ENCODE data around the gene MYO9A.

Gene MYO9A

GRCh38 chr15:71853543-71853942 lies 264.4 kb downstream of the MYO9A start:
- H3K36me3 ChIP-seq (ENCODE audit: insufficient read depth, insufficient read length, low read length) = peaks cover 9% of the 10 kb centered on the region
- no peaks in the 10 kb centered on the region for H3K9me3 ChIP-seq (ENCODE audit: insufficient read depth, low read length)
- TF ChIP-seq SUZ12 (IDR thresholded peaks at IDR 0.05; ENCODE audit: extremely low read depth, insufficient read depth, insufficient read length) = no peak
- no peak for TF ChIP-seq YY1 (IDR thresholded peaks at IDR 0.05; ENCODE audit: insufficient read depth, insufficient read length)
- no peak for TF ChIP-seq ZNF274 (IDR thresholded peaks at IDR 0.05; ENCODE audit: low read depth, low read length)
- no peak overlapping the region for H3K9ac ChIP-seq (ENCODE audit: insufficient read length, low read depth)
- H3K4me3 ChIP-seq (ENCODE audit: insufficient read length, low read depth) = no peak overlapping the region
- no peak for DNase-seq (ENCODE audit: low read depth, low spot score)
- H3K27me3 ChIP-seq (ENCODE audit: insufficient read depth, insufficient read length) = no peaks in the 10 kb centered on the region
- no peaks in the 10 kb centered on the region for H3K4me1 ChIP-seq (ENCODE audit: insufficient read depth, insufficient read length)

- no peak overlapping the region for H3K4me3 ChIP-seq (ENCODE audit: insufficient read length, low read depth)
- H3K9ac ChIP-seq (ENCODE audit: insufficient read length, low read depth) = no peak overlapping the region
- peaks cover 12% of the 10 kb centered on the region for H3K36me3 ChIP-seq (ENCODE audit: insufficient read depth, insufficient read length, low read length)
- no peak for DNase-seq (ENCODE audit: low read depth, low spot score)
- H3K9me3 ChIP-seq (ENCODE audit: insufficient read depth, low read length) = no peaks in the 10 kb centered on the region
- H3K27me3 ChIP-seq (ENCODE audit: insufficient read depth, insufficient read length) = no peaks in the 10 kb centered on the region
- no peaks in the 10 kb centered on the region for H3K4me1 ChIP-seq (ENCODE audit: insufficient read depth, insufficient read length)
- TF ChIP-seq YY1 (IDR thresholded peaks at IDR 0.05; ENCODE audit: insufficient read depth, insufficient read length) = no peak
- no peak for TF ChIP-seq ZNF274 (IDR thresholded peaks at IDR 0.05; ENCODE audit: low read depth, low read length)
- TF ChIP-seq SUZ12 (IDR thresholded peaks at IDR 0.05; ENCODE audit: extremely low read depth, insufficient read depth, insufficient read length) = no peak
These were observed 273.0 kb downstream of the MYO9A start for GRCh38 chr15:71844916-71845315.

DNA sequence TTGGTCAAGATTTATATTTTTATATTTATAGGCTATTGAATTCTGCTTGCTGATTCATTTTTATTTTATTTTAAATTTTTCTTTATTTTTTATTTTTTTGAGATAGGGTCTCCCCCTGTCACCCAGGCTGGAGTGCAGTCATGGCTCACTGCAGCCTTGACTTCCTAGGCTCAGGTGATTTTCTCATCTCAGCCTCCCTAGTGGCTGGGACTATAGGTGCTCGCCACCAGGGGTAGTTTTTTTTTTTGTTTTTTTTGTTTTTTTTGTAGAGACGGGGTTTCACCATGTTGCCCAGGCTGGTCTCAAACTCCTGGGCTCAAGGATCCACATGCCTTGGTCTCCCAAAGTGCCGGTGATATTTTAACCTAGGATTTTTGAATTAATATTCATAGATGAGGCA lies 276.4 kb downstream of the MYO9A start:
- no peaks in the 10 kb centered on the region for H3K4me1 ChIP-seq (ENCODE audit: insufficient read depth, insufficient read length)
- no peaks in the 10 kb centered on the region for H3K27me3 ChIP-seq (ENCODE audit: insufficient read depth, insufficient read length)
- no peak for TF ChIP-seq SUZ12 (IDR thresholded peaks at IDR 0.05; ENCODE audit: extremely low read depth, insufficient read depth, insufficient read length)
- no peak for TF ChIP-seq YY1 (IDR thresholded peaks at IDR 0.05; ENCODE audit: insufficient read depth, insufficient read length)
- no peak for TF ChIP-seq ZNF274 (IDR thresholded peaks at IDR 0.05; ENCODE audit: low read depth, low read length)
- no peak overlapping the region for H3K9ac ChIP-seq (ENCODE audit: insufficient read length, low read depth)
- H3K9me3 ChIP-seq (ENCODE audit: insufficient read depth, low read length) = no peaks in the 10 kb centered on the region
- H3K36me3 ChIP-seq (ENCODE audit: insufficient read depth, insufficient read length, low read length) = peaks cover 6% of the 10 kb centered on the region
- no peak overlapping the region for H3K4me3 ChIP-seq (ENCODE audit: insufficient read length, low read depth)
- DNase-seq (ENCODE audit: low read depth, low spot score) = no peak

DNA sequence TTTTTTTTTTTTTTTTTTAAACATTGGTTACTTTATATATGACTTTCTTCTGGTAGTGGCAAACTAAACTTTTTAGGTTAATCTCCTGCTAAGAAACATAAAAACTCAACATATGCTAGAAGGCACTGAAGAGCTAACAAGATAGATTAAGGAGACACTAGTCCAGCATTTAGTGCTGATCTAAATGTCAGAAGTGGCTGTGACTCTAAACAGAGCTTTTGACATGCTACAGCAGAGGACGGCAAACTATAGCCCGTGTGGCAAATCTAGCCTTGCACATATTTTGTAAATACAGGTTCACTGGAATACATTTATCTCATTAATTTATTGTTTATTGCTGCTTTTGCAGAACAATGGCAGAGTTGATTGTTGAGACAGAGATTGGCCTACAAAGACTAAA lies 287.0 kb downstream of the MYO9A start:
- DNase-seq (ENCODE audit: low read depth, low spot score) = no peak
- Histone ChIP-seq H3K4me3 (ENCODE audit: insufficient read length, low read depth) (no peak overlapping the region), H3K27me3 (ENCODE audit: insufficient read depth, insufficient read length) (no peaks in the 10 kb centered on the region), H3K36me3 (ENCODE audit: insufficient read depth, insufficient read length, low read length) (peaks cover 22% of the 10 kb centered on the region), H3K9me3 (ENCODE audit: insufficient read depth, low read length) (no peaks in the 10 kb centered on the region), H3K9ac (ENCODE audit: insufficient read length, low read depth) (no peak overlapping the region), H3K4me1 (ENCODE audit: insufficient read depth, insufficient read length) (no peaks in the 10 kb centered on the region)
- no peak for TF ChIP-seq YY1 (IDR thresholded peaks at IDR 0.05; ENCODE audit: insufficient read depth, insufficient read length)

DNA sequence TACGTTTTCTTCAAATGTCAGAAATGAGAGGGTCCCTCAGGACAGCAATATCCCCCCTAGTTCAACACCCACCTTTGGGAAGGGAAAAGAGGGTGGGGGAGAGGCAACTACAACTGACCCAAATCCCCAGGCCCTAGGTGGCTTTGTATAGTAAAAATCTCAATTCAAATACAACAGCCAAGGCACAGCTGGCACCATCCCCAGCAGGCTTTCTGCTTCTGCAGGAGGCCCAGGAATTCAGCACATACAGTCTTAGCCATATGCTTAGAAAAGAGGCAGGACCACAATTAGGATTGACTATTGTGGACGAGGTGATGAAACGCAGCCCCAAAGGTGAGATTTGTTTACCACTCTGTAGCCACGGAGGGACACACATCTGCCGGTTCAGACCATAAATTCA lies 291.8 kb downstream of the MYO9A start:
- Histone ChIP-seq H3K9ac (ENCODE audit: insufficient read length, low read depth) (no peak overlapping the region), H3K27me3 (ENCODE audit: insufficient read depth, insufficient read length) (no peaks in the 10 kb centered on the region), H3K9me3 (ENCODE audit: insufficient read depth, low read length) (peaks cover 31% of the 10 kb centered on the region), H3K4me3 (ENCODE audit: insufficient read length, low read depth) (no peak overlapping the region), H3K4me1 (ENCODE audit: insufficient read depth, insufficient read length) (no peaks in the 10 kb centered on the region), H3K36me3 (ENCODE audit: insufficient read depth, insufficient read length, low read length) (peaks cover 22% of the 10 kb centered on the region)
- no peak for DNase-seq (ENCODE audit: low read depth, low spot score)
- TF ChIP-seq SUZ12 (IDR thresholded peaks at IDR 0.05; ENCODE audit: extremely low read depth, insufficient read depth, insufficient read length) = no peak
- no peak for TF ChIP-seq ZNF274 (IDR thresholded peaks at IDR 0.05; ENCODE audit: low read depth, low read length)
- TF ChIP-seq YY1 (IDR thresholded peaks at IDR 0.05; ENCODE audit: insufficient read depth, insufficient read length) = no peak

GRCh38 chr15:71825021-71825730 lies 292.8 kb downstream of the MYO9A start:
- Histone ChIP-seq H3K36me3 (ENCODE audit: insufficient read depth, insufficient read length, low read length) (peaks cover 22% of the 10 kb centered on the region), H3K4me3 (ENCODE audit: insufficient read length, low read depth) (no peak overlapping the region), H3K9me3 (ENCODE audit: insufficient read depth, low read length) (peaks cover 41% of the 10 kb centered on the region), H3K27me3 (ENCODE audit: insufficient read depth, insufficient read length) (no peaks in the 10 kb centered on the region), H3K4me1 (ENCODE audit: insufficient read depth, insufficient read length) (no peaks in the 10 kb centered on the region), H3K9ac (ENCODE audit: insufficient read length, low read depth) (no peak overlapping the region)
- DNase-seq (ENCODE audit: low read depth, low spot score) = no peak
- no peak for TF ChIP-seq YY1 (IDR thresholded peaks at IDR 0.05; ENCODE audit: insufficient read depth, insufficient read length)
- TF ChIP-seq ZNF274 (IDR thresholded peaks at IDR 0.05; ENCODE audit: low read depth, low read length) = no peak
- no peak for TF ChIP-seq SUZ12 (IDR thresholded peaks at IDR 0.05; ENCODE audit: extremely low read depth, insufficient read depth, insufficient read length)

DNA sequence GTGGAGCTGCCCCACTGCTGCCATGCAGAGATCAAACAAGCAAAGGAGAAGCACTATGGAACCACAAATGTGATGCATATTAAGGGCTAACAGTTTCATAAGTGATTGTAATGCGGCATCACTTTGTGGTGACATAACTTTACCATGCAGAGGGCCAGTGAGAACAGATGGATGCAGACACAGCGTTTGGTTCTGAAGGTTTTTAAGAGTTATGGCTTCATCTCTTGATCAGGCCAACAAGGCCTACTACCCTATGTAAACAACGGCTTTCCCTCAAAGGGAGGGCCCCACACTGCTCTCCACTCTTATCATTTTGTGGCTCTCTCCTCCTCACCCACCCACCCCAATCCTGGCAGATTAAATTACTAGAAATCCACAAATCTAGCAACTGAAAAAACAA lies 294.1 kb downstream of the MYO9A start:
- H3K4me3 ChIP-seq (ENCODE audit: insufficient read length, low read depth) = no peak overlapping the region
- peaks cover 50% of the 10 kb centered on the region for H3K9me3 ChIP-seq (ENCODE audit: insufficient read depth, low read length)
- H3K27me3 ChIP-seq (ENCODE audit: insufficient read depth, insufficient read length) = no peaks in the 10 kb centered on the region
- no peak overlapping the region for H3K9ac ChIP-seq (ENCODE audit: insufficient read length, low read depth)
- TF ChIP-seq YY1 (IDR thresholded peaks at IDR 0.05; ENCODE audit: insufficient read depth, insufficient read length) (no peak), ZNF274 (IDR thresholded peaks at IDR 0.05; ENCODE audit: low read depth, low read length) (no peak), SUZ12 (IDR thresholded peaks at IDR 0.05; ENCODE audit: extremely low read depth, insufficient read depth, insufficient read length) (no peak)
- H3K36me3 ChIP-seq (ENCODE audit: insufficient read depth, insufficient read length, low read length) = peaks cover 18% of the 10 kb centered on the region
- DNase-seq (ENCODE audit: low read depth, low spot score) = no peak
- no peaks in the 10 kb centered on the region for H3K4me1 ChIP-seq (ENCODE audit: insufficient read depth, insufficient read length)

Measured in NT2/D1 (cell line).